A549 (cell line): ENCODE data around the gene A2ML1.

Experiments
- CEBPB ChIP-seq, 2 experiments: fragments of >200 bp in 1 of 2; sonication (Bioruptor Twin) in 1 of 2; formaldehyde crosslinking in 1 of 2; IDR thresholded peaks; 2 replicates each; pipeline ENCODE4 v1.6.1; 2012 to 2016
- CTCF ChIP-seq: fragments of >200 bp; sonication (Bioruptor Twin); formaldehyde crosslinking; IDR thresholded peaks from 3 replicates; pipeline ENCODE4 v1.5.1; 2016
- ESRRA ChIP-seq: fragments of 150-350 bp; IDR thresholded peaks from 2 replicates; pipeline ENCODE4 v1.6.1; 2014; ENCODE audit warnings: mild to moderate bottlenecking, low read length, borderline replicate concordance
- HOXB13 ChIP-seq: fragments of 250-450 bp; sonication (Bioruptor Pico); IDR thresholded peaks from 2 replicates; pipeline ENCODE4 v1.5.0; 2020; ENCODE audit warnings: low read depth, mild to moderate bottlenecking, moderate library complexity
- JUNB ChIP-seq: fragments of >200 bp; sonication (Bioruptor Twin); formaldehyde crosslinking; IDR thresholded peaks from 2 replicates; pipeline ENCODE4 v1.6.1; 2016
- SREBF2 ChIP-seq: fragments of 450-650 bp; IDR thresholded peaks from 2 replicates; pipeline ENCODE4 v1.6.1; 2014; ENCODE audit warnings: mild to moderate bottlenecking, moderate library complexity

- TF ChIP-seq CTCF (no peak), SREBF2 (no peak), HOXB13 (CRISPR knock-in tag) (no peak), ESRRA (no peak), JUNB (no peak), CEBPB (IDR thresholded peaks at IDR 0.05) (no peak)
Observed at GRCh38 chr12:8829125-8829518, 6.7 kb downstream of the A2ML1 start.
